T-helper 22 cell (primary cell): ENCODE measurements around the gene FGF12.

Experiments
- DNase-seq: peaks from one replicate; pipeline ENCODE4 v3.0.0-alpha.2; 2020; ENCODE audit warnings: low read depth

Gene FGF12

GRCh38 chr3:192108820-192109219 is 618.5 kb downstream of the FGF12 start:
- no peak for DNase-seq

GRCh38 chr3:192106543-192106942 is 620.8 kb downstream of the FGF12 start:
- no peak for DNase-seq

DNA sequence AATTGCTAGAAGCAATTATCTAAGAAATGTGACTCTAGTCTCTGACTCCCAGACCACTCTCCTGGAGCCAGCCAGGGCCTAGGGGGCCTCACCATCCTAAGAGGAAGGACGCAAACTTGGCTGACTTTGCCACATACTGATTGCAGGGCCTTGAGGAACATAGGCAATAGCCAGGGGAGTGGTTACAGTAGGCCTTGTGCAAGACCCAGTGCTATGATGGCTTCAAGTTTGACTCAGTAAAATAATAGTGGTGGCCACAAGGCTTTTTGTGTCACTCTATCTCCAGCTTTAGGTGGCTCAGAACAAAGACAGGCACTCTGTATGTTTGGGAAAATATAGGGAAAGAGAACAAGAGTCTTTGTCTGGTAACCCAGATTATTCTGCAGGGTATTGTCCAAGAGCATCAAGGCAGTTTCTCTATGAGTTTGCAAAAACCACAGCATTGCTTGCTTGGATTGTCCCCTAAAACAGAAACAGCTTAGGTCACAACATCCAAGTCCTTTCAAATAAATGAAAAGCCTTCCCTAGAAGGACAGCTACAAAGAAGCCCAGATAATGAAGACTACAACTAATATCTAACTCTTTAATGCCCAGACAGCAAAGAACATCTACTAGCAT is 634.8 kb downstream of the FGF12 start:
- DNase-seq: no peak

- DNase-seq: no peak
Observed at GRCh38 chr3:192091831-192092230, 635.5 kb downstream of the FGF12 start.

DNA sequence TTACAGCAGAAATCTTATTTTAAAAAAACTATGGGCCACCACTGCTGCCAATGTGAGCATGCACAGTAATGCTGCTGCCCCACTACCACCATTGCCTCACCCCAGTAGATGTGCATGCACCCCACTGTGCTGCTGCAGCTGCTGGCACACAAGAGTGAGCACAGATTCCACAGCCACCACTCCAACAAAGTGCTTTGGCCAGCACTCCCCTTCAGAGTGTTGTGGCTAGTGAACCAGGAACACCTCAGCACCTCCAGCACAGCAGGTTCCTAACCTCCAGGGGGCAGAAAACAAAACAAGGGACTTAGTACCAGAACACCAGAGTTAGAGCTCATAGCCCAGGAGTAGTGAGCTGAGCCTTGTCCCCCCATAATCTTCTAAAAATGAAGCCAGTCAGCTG is 636.8 kb downstream of the FGF12 start:
- DNase-seq: no peak
